SK-N-SH treated with all-trans-retinoic acid at 6 μM for 48 hours (cell line): ENCODE measurements around the gene ZNF689.
"Not testable (repeated sequence)": the region's sequence is repeated elsewhere in the genome, so short reads cannot be mapped to it uniquely, and the experiment has no call there.

Source experiments
- ATAC-seq: fragments of 200-7000 bp; cut with Tn5 transposase; 3 replicates; pipeline ENCODE4 v1.9.1; 2020; ENCODE audit warnings: mild to moderate bottlenecking, moderate library complexity
- ARNTL ChIP-seq: fragments of 450-650 bp; formaldehyde crosslinking; IDR thresholded peaks from 2 replicates; pipeline ENCODE4 v1.5.0; 2020; ENCODE audit warnings: low read depth, mild to moderate bottlenecking, moderate library complexity, borderline replicate concordance
- BACH2 ChIP-seq: fragments of 250-450 bp; sonication (Bioruptor Pico); IDR thresholded peaks from 2 replicates; pipeline ENCODE4 v1.9.0; 2021; ENCODE audit warnings: mild to moderate bottlenecking, borderline replicate concordance
- CREB5 ChIP-seq: fragments of 250-450 bp; sonication (Bioruptor Pico); IDR thresholded peaks from 2 replicates; pipeline ENCODE4 v1.5.1; 2020; ENCODE audit warnings: low read depth, mild to moderate bottlenecking, moderate library complexity
- CSDC2 ChIP-seq: fragments of 250-450 bp; sonication (Bioruptor Pico); IDR thresholded peaks from 2 replicates; pipeline ENCODE4 v1.5.0; 2020; ENCODE audit warnings: mild to moderate bottlenecking, moderate library complexity
- CSRNP3 ChIP-seq: fragments of 250-450 bp; sonication (Bioruptor Pico); IDR thresholded peaks from 2 replicates; pipeline ENCODE4 v1.5.1; 2021; ENCODE audit warnings: mild to moderate bottlenecking, moderate library complexity
- ESRRG ChIP-seq: fragments of 250-450 bp; sonication (Bioruptor Pico); IDR thresholded peaks from 2 replicates; pipeline ENCODE4 v1.6.1; 2021; ENCODE audit warnings: mild to moderate bottlenecking
- GLIS3 ChIP-seq: fragments of 250-450 bp; sonication (Bioruptor Pico); IDR thresholded peaks from 2 replicates; pipeline ENCODE4 v1.5.0; 2020; ENCODE audit warnings: mild to moderate bottlenecking, moderate library complexity
- ISL1 ChIP-seq: fragments of 250-450 bp; sonication (Bioruptor Pico); IDR thresholded peaks from 2 replicates; pipeline ENCODE4 v2.1.2; 2022; ENCODE audit warnings: mild to moderate bottlenecking, moderate library complexity
- OSR1 ChIP-seq: fragments of 250-450 bp; sonication (Bioruptor Pico); IDR thresholded peaks from 2 replicates; pipeline ENCODE4 v1.8.0; 2022; ENCODE audit warnings: moderate library complexity, mild to moderate bottlenecking, inconsistent platforms
- PATZ1 ChIP-seq: fragments of 250-450 bp; sonication (Bioruptor Pico); IDR thresholded peaks from 2 replicates; pipeline ENCODE4 v1.8.0; 2020; ENCODE audit warnings: mild to moderate bottlenecking, moderate library complexity, borderline replicate concordance
- PPARA ChIP-seq: fragments of 250-450 bp; sonication (Bioruptor Pico); IDR thresholded peaks from 2 replicates; pipeline ENCODE4 v1.5.0; 2020; ENCODE audit warnings: mild to moderate bottlenecking, borderline replicate concordance
- RARB ChIP-seq: fragments of 250-450 bp; sonication (Bioruptor Pico); IDR thresholded peaks from 2 replicates; pipeline ENCODE4 v1.8.0; 2021; ENCODE audit warnings: mild to moderate bottlenecking, moderate library complexity
- SNAI2 ChIP-seq: fragments of 250-450 bp; sonication (Bioruptor Pico); IDR thresholded peaks from 2 replicates; pipeline ENCODE4 v1.5.0; 2020; ENCODE audit warnings: mild to moderate bottlenecking, moderate library complexity
- TSHZ2 ChIP-seq: fragments of 250-450 bp; sonication (Bioruptor Pico); IDR thresholded peaks from 2 replicates; pipeline ENCODE4 v1.5.0; 2020; ENCODE audit warnings: mild to moderate bottlenecking, moderate library complexity
- ZC3H10 ChIP-seq: fragments of 250-450 bp; sonication (Bioruptor Pico); IDR thresholded peaks from 2 replicates; pipeline ENCODE4 v1.5.1; 2021; ENCODE audit warnings: mild to moderate bottlenecking, moderate library complexity
- ZNF565 ChIP-seq: fragments of 450-650 bp; formaldehyde crosslinking; conservative IDR thresholded peaks from 2 replicates; pipeline ENCODE4 v1.5.0; 2020; ENCODE audit warnings: low read depth, mild to moderate bottlenecking, moderate library complexity
- ZNF70 ChIP-seq: fragments of 450-650 bp; formaldehyde crosslinking; IDR thresholded peaks from 2 replicates; pipeline ENCODE4 v1.5.0; 2020; ENCODE audit warnings: mild to moderate bottlenecking, moderate library complexity
- ZNF8 ChIP-seq: fragments of 450-650 bp; formaldehyde crosslinking; IDR thresholded peaks from 2 replicates; pipeline ENCODE4 v1.5.0; 2020; ENCODE audit warnings: mild to moderate bottlenecking, moderate library complexity
- TF ChIP-seq, protein P1 (sequence below): fragments of 250-450 bp; sonication (Bioruptor Pico); IDR thresholded peaks from 2 replicates; pipeline ENCODE4 v1.8.0; 2021; ENCODE audit warnings: low read depth, mild to moderate bottlenecking, moderate library complexity, borderline replicate concordance

The ZNF689 gene

GRCh38 chr16:30592871-30593270 lies 17.3 kb downstream of the ZNF689 start:
- ATAC-seq: no peak

GRCh38 chr16:30590869-30591268 lies 19.3 kb downstream of the ZNF689 start:
- ATAC-seq: not testable (repeated sequence)

More at GRCh38 chr16:30592871-30593270, 17.3 kb downstream of the ZNF689 start:
- TF ChIP-seq, protein P1, sequence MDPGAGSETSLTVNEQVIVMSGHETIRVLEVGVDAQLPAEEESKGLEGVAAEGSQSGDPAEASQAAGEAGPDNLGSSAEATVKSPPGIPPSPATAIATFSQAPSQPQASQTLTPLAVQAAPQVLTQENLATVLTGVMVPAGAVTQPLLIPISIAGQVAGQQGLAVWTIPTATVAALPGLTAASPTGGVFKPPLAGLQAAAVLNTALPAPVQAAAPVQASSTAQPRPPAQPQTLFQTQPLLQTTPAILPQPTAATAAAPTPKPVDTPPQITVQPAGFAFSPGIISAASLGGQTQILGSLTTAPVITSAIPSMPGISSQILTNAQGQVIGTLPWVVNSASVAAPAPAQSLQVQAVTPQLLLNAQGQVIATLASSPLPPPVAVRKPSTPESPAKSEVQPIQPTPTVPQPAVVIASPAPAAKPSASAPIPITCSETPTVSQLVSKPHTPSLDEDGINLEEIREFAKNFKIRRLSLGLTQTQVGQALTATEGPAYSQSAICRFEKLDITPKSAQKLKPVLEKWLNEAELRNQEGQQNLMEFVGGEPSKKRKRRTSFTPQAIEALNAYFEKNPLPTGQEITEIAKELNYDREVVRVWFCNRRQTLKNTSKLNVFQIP (CRISPR knock-in tag): no peak
- TF ChIP-seq CSRNP3 (CRISPR knock-in tag) (no peak), TSHZ2 (no peak), BACH2 (CRISPR knock-in tag) (no peak), GLIS3 (CRISPR knock-in tag) (no peak), ZNF70 (CRISPR knock-in tag) (no peak), PPARA (CRISPR knock-in tag) (no peak), CSDC2 (CRISPR knock-in tag) (no peak), OSR1 (no peak), ESRRG (CRISPR knock-in tag) (no peak)
- TF ChIP-seq, all 23 proteins: peak for 0

GRCh38 chr16:30589582-30589981 lies 20.6 kb downstream of the ZNF689 start:
- not testable (repeated sequence) for ATAC-seq

DNA sequence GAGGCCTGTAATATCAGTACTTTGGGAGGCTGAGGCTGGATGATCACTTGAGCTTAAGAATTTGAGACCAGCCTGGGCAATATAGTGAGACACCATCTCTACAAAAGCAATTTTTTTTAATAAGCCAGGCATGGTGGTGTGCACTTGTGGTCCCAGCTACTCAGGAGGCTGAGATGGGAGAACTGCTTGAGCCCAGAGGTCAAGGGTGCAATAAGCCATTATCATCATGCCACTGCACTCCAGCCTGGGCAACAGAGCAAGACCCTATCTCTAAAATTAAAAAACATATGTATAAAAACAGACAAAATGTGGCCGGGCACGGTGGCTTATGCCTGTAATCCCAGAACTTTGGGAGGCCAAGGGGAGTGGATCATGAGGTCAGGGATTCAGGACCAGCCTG lies 21.5 kb downstream of the ZNF689 start:
- TF ChIP-seq SNAI2 (CRISPR knock-in tag) (no peak), ZNF70 (CRISPR knock-in tag) (no peak), GLIS3 (CRISPR knock-in tag) (no peak), CREB5 (no peak), ZC3H10 (CRISPR knock-in tag) (no peak), CSRNP3 (CRISPR knock-in tag) (no peak), ARNTL (CRISPR knock-in tag) (no peak), ZNF8 (CRISPR knock-in tag) (no peak), OSR1 (no peak), PATZ1 (CRISPR knock-in tag) (no peak), ZNF565 (CRISPR knock-in tag) (no peak), ISL1 (CRISPR knock-in tag) (no peak), PPARA (CRISPR knock-in tag) (no peak), ESRRG (CRISPR knock-in tag) (no peak), CSDC2 (CRISPR knock-in tag) (no peak), RARB (CRISPR knock-in tag) (no peak)
- TF ChIP-seq, protein P1 (CRISPR knock-in tag): no peak
- no peak for ATAC-seq
